ENCODE measurements around the gene LYZ. TPM values are rescaled to one million over a fixed set of nuclear protein-coding genes. Genes with fewer than 3 reads are reported as not detected.

Gene LYZ
- total RNA-seq, 1 donor, result 5,492 TPM

DNA sequence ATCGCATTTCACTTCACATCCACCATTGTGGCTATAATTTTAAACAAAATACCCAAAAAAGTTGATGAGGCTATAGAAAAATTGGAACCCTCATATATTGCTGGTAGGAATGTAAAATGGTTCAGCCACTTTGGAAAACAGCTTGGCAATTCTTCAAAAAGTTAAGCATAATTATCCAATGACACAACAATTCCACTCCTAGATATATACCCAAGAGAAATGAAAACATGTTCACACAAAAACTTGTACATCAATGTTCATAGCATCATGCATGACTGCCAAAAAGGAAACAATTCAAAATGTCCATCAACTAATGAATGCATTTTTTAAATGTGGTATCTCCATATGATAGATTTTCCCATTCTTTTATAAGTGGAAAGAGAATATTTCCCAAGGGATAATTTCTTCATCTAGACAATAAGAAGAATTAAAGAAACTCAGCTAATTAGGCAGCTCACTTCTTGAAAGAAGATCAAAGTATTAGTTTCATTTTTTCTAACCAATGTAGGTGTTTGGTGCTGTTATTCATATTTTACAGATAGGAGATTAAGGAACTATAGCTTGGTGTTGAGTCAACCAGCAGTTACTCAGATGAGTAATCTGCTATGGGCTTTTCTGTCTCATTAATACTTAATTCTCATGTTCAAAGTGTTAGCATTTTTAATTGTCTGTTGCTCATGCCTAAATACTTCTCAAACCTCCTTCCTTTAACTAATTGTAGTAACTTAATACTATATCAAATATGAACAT lies 44.2 kb downstream of the LYZ start:
- Histone ChIP-seq H3K4me1 (ENCODE audit: insufficient read depth, low read length) (no peaks in the 10 kb centered on the region), H3K4me3 (ENCODE audit: low read length) (no peak overlapping the region), H3K27me3 (ENCODE audit: insufficient read depth, low read length) (no peaks in the 10 kb centered on the region), H3K9me3 (ENCODE audit: low read depth, low read length) (peaks cover 10% of the 10 kb centered on the region)

DNA sequence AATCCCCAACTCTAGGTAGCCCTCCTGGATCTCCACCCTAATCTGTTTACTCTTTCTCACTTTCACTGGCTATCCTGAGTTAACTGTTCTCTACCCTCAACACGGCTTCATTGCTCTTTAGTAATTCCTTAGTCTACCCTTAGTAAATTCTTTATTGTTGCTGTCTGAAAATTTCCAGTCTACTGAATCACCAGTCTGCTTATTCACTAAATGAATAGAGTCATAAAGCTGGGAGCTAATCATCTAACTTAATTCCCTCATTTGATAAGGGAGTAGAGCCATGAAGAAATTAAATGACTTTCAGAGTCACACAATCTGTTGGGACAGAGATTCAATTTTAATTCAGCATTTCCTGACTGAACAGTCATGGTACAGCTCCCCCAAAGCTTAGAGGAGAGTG lies 47.9 kb downstream of the LYZ start:
- Histone ChIP-seq H3K4me1 (ENCODE audit: insufficient read depth, low read length) (no peaks in the 10 kb centered on the region), H3K9me3 (ENCODE audit: low read depth, low read length) (peaks cover 10% of the 10 kb centered on the region), H3K4me3 (ENCODE audit: low read length) (no peak overlapping the region), H3K27me3 (ENCODE audit: insufficient read depth, low read length) (no peaks in the 10 kb centered on the region)

DNA sequence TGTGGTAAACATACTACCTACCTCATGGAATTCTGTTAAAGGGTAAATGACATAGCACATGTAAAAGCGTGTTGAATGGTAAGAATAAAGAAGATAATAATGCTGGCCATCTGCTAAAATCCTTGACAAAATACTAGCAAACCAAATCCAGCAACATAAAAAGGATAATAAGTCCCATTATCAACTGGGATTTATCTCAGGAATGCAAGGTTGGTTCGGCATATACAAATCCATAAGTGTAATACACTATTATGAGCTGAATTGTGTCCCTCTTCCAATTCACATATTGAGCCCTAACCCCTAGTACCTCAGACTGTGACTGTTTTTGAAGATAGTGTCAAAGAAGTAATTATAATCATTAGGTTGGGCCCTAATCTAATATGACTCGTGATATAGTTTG lies 48.8 kb downstream of the LYZ start:
- no peaks in the 10 kb centered on the region for H3K27me3 ChIP-seq (ENCODE audit: insufficient read depth, low read length)
- no peak overlapping the region for H3K4me3 ChIP-seq (ENCODE audit: low read length)
- no peaks in the 10 kb centered on the region for H3K4me1 ChIP-seq (ENCODE audit: insufficient read depth, low read length)
- H3K9me3 ChIP-seq (ENCODE audit: low read depth, low read length), result peaks cover 10% of the 10 kb centered on the region

DNA sequence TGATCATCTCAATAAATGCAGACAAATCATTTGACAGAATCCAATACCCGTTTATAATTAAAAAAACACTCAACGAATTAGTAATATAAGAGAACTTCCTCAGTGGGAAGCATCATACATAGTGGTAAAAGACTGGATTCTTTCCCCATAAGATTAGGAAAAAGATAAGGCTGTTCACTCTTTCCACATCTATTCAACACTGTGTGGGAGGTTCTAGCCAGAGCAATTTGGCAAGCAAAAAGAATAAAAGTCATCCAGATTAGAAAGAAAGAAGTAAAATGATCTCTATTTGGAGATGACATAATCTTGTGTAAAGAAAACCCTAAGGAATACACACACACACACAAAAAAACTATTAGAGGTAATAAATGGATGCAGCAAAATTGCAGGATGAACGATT lies 49.8 kb downstream of the LYZ start:
- Histone ChIP-seq H3K4me3 (ENCODE audit: low read length) (no peak overlapping the region), H3K4me1 (ENCODE audit: insufficient read depth, low read length) (no peaks in the 10 kb centered on the region), H3K27me3 (ENCODE audit: insufficient read depth, low read length) (no peaks in the 10 kb centered on the region), H3K9me3 (ENCODE audit: low read depth, low read length) (peaks cover 10% of the 10 kb centered on the region)

DNA sequence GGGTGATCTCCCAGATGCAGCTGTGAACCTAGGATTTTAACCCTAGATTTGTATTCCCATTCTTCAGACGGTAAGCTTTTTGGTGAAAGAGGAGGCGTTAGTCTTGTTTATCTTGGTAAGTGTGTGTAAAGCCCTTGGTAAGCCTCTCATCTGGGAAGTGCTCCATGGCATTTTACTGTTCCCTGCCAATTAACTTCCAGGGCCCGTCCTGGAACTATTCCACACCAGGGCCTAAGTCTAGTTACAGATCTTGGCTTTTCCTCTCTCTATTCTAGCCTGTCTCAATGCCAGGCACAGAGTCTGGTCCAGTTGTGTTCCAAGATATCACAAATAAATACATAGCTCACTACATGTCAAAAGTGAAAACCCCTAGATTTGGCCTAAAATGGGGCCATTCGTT lies 53.8 kb downstream of the LYZ start:
- no peaks in the 10 kb centered on the region for H3K27me3 ChIP-seq (ENCODE audit: insufficient read depth, low read length)
- H3K9me3 ChIP-seq (ENCODE audit: low read depth, low read length), result peaks cover 1% of the 10 kb centered on the region
- H3K4me1 ChIP-seq (ENCODE audit: insufficient read depth, low read length), result no peaks in the 10 kb centered on the region
- H3K4me3 ChIP-seq (ENCODE audit: low read length), result no peak overlapping the region

Other genes with a start within 250 kb of the LYZ start
- 62.9 TPM for gene CPSF6, start 108.8 kb upstream of the LYZ start, total RNA-seq
- 32.3 TPM for gene YEATS4, start 11.4 kb downstream of the LYZ start, total RNA-seq
- gene FRS2, start 122.0 kb downstream of the LYZ start, total RNA-seq, result 82.3 TPM
- gene CCT2, start 237.1 kb downstream of the LYZ start, total RNA-seq, result 126 TPM

Data from mononuclear cell (primary cell).